ENCODE measurements around the gene CIB4.
"Not testable (repeated sequence)": the region's sequence is repeated elsewhere in the genome, so short reads cannot be mapped to it uniquely, and the experiment has no call there.

DNA sequence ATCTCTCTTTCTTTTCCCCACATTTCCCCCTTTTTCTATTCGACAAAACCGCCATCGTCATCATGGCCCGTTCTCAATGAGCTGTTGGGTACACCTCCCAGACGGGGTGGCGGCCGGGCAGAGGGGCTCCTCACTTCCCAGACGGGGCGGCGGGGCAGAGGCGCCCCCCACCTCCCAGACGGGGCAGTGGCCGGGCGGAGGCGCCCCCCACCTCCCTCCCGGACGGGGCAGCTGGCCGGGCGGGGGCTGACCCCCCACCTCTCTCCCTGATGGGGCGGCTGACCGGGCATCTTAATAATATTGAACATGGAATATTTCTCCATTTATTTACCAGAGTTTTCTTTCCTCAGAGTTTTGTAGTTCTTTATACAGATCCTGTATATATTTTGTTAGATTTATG is 24.1 kb upstream of the CIB4 start:
- TF ChIP-seq ZNF10 (CRISPR knock-in tag; IDR thresholded peaks at IDR 0.05; ENCODE audit: borderline replicate concordance, low read depth); JUN (CRISPR knock-in tag; IDR thresholded peaks at IDR 0.05): not testable (repeated sequence)

Data from HepG2 (cell line).